Measurements from ENCODE around the gene TEKT2. TPM values are rescaled to one million over a fixed set of nuclear protein-coding genes. Genes with fewer than 3 reads are reported as not detected.

TEKT2 gene
- total RNA-seq, 1 donor from 2014 or later, result not detected

- ATAC-seq (ENCODE audit: low read depth) (no peak), DNase-seq (no peak)
- Mint-ChIP-seq H3K4me3 (no peak overlapping the region), H3K36me3 (ENCODE audit: low read depth) (no peaks in the 10 kb centered on the region), H3K27ac (no peak overlapping the region), H3K9me3 (no peaks in the 10 kb centered on the region), H3K27me3 (no peaks in the 10 kb centered on the region), H3K4me1 (no peaks in the 10 kb centered on the region)
- no peak for TF ChIP-seq CTCF (IDR thresholded peaks at IDR 0.05)
- POLR2A ChIA-PET, result interaction anchor here (0.6 kb wide), 1 partner anchor 171 kb away, joined by 3 read pairs; no protein-coding TSS in a partner anchor
- intact Hi-C loops (cut with micrococcal nuclease), result no loop called here
- CTCF ChIA-PET, result no interaction called here
Observed at GRCh38 chr1:36111151-36111550, 27.3 kb downstream of the TEKT2 start.

- no peak overlapping the region for H3K27ac Mint-ChIP-seq
- ATAC-seq (ENCODE audit: low read depth) (no peak), DNase-seq (no peak)
- intact Hi-C loops (cut with micrococcal nuclease), result no loop called here
- ChIA-PET CTCF (no interaction called here), POLR2A (no interaction called here)
- no peaks in the 10 kb centered on the region for H3K4me1 Mint-ChIP-seq
- H3K4me3 Mint-ChIP-seq, result no peak overlapping the region
- no peaks in the 10 kb centered on the region for H3K36me3 Mint-ChIP-seq (ENCODE audit: low read depth)
- no peak for TF ChIP-seq CTCF (IDR thresholded peaks at IDR 0.05)
- no peaks in the 10 kb centered on the region for H3K9me3 Mint-ChIP-seq
- H3K27me3 Mint-ChIP-seq, result no peaks in the 10 kb centered on the region
Observed at GRCh38 chr1:36112823-36113222, 28.9 kb downstream of the TEKT2 start.

GRCh38 chr1:36114371-36114770, 30.5 kb downstream of the TEKT2 start:
- no peak for TF ChIP-seq CTCF (IDR thresholded peaks at IDR 0.05)
- Mint-ChIP-seq H3K27me3 (no peaks in the 10 kb centered on the region), H3K36me3 (ENCODE audit: low read depth) (no peaks in the 10 kb centered on the region), H3K4me3 (no peak overlapping the region), H3K4me1 (no peaks in the 10 kb centered on the region), H3K9me3 (no peaks in the 10 kb centered on the region), H3K27ac (no peak overlapping the region)
- DNase-seq, result no peak
- intact Hi-C loops (cut with micrococcal nuclease), result no loop called here
- ATAC-seq (ENCODE audit: low read depth), result no peak
- CTCF ChIA-PET, result interaction anchor here (1.0 kb wide), 1 partner anchor 20 kb away, joined by 3 read pairs; no protein-coding TSS in a partner anchor
- POLR2A ChIA-PET, result no interaction called here

GRCh38 chr1:36115200-36115669, 31.3 kb downstream of the TEKT2 start:
- H3K4me3 Mint-ChIP-seq, result no peak overlapping the region
- no peaks in the 10 kb centered on the region for H3K27me3 Mint-ChIP-seq
- H3K4me1 Mint-ChIP-seq, result no peaks in the 10 kb centered on the region
- no peaks in the 10 kb centered on the region for H3K9me3 Mint-ChIP-seq
- no peak overlapping the region for H3K27ac Mint-ChIP-seq
- CTCF ChIA-PET, result no interaction called here
- TF ChIP-seq CTCF (IDR thresholded peaks at IDR 0.05), result no peak
- ATAC-seq (ENCODE audit: low read depth) (no peak), DNase-seq (no peak)
- POLR2A ChIA-PET, result no interaction called here
- intact Hi-C loops (cut with micrococcal nuclease), result no loop called here
- no peaks in the 10 kb centered on the region for H3K36me3 Mint-ChIP-seq (ENCODE audit: low read depth)

- POLR2A ChIA-PET, result no interaction called here
- CTCF ChIA-PET, result no interaction called here
- H3K27me3 Mint-ChIP-seq, result no peaks in the 10 kb centered on the region
Observed at GRCh38 chr1:36115931-36116330, 32.0 kb downstream of the TEKT2 start.

More at GRCh38 chr1:36115931-36116330, 32.0 kb downstream of the TEKT2 start:
- DNase-seq (no peak), ATAC-seq (ENCODE audit: low read depth) (no peak)
- Mint-ChIP-seq H3K4me1 (no peaks in the 10 kb centered on the region), H3K9me3 (no peaks in the 10 kb centered on the region), H3K27ac (no peak overlapping the region), H3K36me3 (ENCODE audit: low read depth) (no peaks in the 10 kb centered on the region), H3K4me3 (no peak overlapping the region)
- no peak for TF ChIP-seq CTCF (IDR thresholded peaks at IDR 0.05)
- intact Hi-C loops (cut with micrococcal nuclease), result no loop called here

Measured in activated B cell treated with CpG ODN at 0.5 μM for 24 hours (primary cell).